GM23338 (cell line): ENCODE results near the gene DLG5. TPM values are rescaled to one million over a fixed set of nuclear protein-coding genes. Genes with fewer than 3 reads are reported as not detected.

ENCODE experiments used
- ATAC-seq: fragments of 200-7000 bp; cut with Tn5 transposase; 3 replicates; pipeline ENCODE4 v1.9.1; 2020
- DNase-seq: peaks from one replicate; pipeline ENCODE4 v3.0.0-alpha.2; 2015; ENCODE audit warnings: low spot score
- H2AFZ ChIP-seq: fragments of 200-600 bp; sonication (generic); 2 replicates; pipeline ENCODE4 v1.8.0; 2016; ENCODE audit warnings: antibody characterized with exemption, mild to moderate bottlenecking, moderate library complexity
- H3F3A ChIP-seq: fragments of 200-600 bp; sonication (generic); replicated peaks from 2 replicates; pipeline ENCODE4 v1.8.0; 2017; ENCODE audit warnings: antibody characterized with exemption, mixed run types, low read depth
- H3K27ac ChIP-seq: fragments of 200-600 bp; sonication (generic); 2 replicates; pipeline ENCODE4 v1.6.1; 2016; ENCODE audit warnings: low read depth
- H3K27me3 ChIP-seq: fragments of 200-600 bp; sonication (generic); 2 replicates; pipeline ENCODE4 v1.8.0; 2016; ENCODE audit warnings: mild to moderate bottlenecking, mixed run types, moderate library complexity; ENCODE audit not compliant: insufficient read depth
- H3K36me3 ChIP-seq: fragments of 200-600 bp; sonication (generic); 2 replicates; pipeline ENCODE4 v1.8.0; 2016; ENCODE audit warnings: mild to moderate bottlenecking; ENCODE audit not compliant: insufficient read depth
- H3K4me1 ChIP-seq: fragments of 200-600 bp; sonication (generic); 2 replicates; pipeline ENCODE4 v1.8.0; 2016; ENCODE audit warnings: mild to moderate bottlenecking, moderate library complexity; ENCODE audit not compliant: insufficient read depth
- H3K4me2 ChIP-seq: fragments of 200-600 bp; sonication (generic); 2 replicates; pipeline ENCODE4 v1.7.1; 2017; ENCODE audit warnings: mixed run types
- H3K4me3 ChIP-seq: fragments of 200-600 bp; sonication (generic); 2 replicates; pipeline ENCODE4 v1.6.1; 2016; ENCODE audit warnings: mixed run types
- H3K79me2 ChIP-seq: fragments of 200-600 bp; sonication (generic); replicated peaks from 2 replicates; pipeline ENCODE4 v1.8.0; 2017; ENCODE audit warnings: mild to moderate bottlenecking; ENCODE audit not compliant: insufficient read depth
- H3K9me2 ChIP-seq: fragments of 200-600 bp; sonication (generic); 2 replicates; pipeline ENCODE4 v1.8.0; 2017; ENCODE audit not compliant: insufficient read depth
- H4K20me1 ChIP-seq: fragments of 200-600 bp; sonication (generic); replicated peaks from 2 replicates; pipeline ENCODE4 v1.8.0; 2017; ENCODE audit warnings: mild to moderate bottlenecking; ENCODE audit not compliant: insufficient read depth
- H3K27ac Mint-ChIP-seq: 2 replicates; pipeline ENCODE4 v1.8.0; 2020; ENCODE audit warnings: inconsistent platforms, mild to moderate bottlenecking, moderate library complexity, mixed read lengths
- H3K27me3 Mint-ChIP-seq: 3 replicates; pipeline ENCODE4 v1.8.0; 2022; ENCODE audit warnings: low read depth, mild to moderate bottlenecking, moderate library complexity, mixed read lengths, inconsistent platforms; ENCODE audit not compliant: insufficient read depth, poor library complexity
- H3K36me3 Mint-ChIP-seq: 3 replicates; pipeline ENCODE4 v1.8.0; 2021; ENCODE audit warnings: low read depth, mild to moderate bottlenecking, inconsistent platforms, moderate library complexity, mixed read lengths
- H3K4me1 Mint-ChIP-seq: 3 replicates; pipeline ENCODE4 v1.8.0; 2020; ENCODE audit warnings: mild to moderate bottlenecking, inconsistent platforms, mixed read lengths
- H3K4me3 Mint-ChIP-seq: 3 replicates; pipeline ENCODE4 v1.8.0; 2021; ENCODE audit warnings: moderate library complexity, mild to moderate bottlenecking, inconsistent platforms, mixed read lengths
- H3K9me3 Mint-ChIP-seq: 3 replicates; pipeline ENCODE4 v1.8.0; 2020; ENCODE audit warnings: moderate library complexity, mild to moderate bottlenecking, inconsistent platforms, mixed read lengths
- CREB1 ChIP-seq: fragments of 250-450 bp; sonication (Bioruptor Pico); IDR thresholded peaks from 2 replicates; pipeline ENCODE4 v1.5.0; 2020; ENCODE audit warnings: low read depth, mild to moderate bottlenecking, moderate library complexity
- CTCF ChIP-seq, 2 experiments: fragments of 200-600 bp in 1 of 2; sonication (generic) in 1 of 2; conservative IDR thresholded peaks; 2 replicates each; pipeline versions ENCODE4 v1.5.1 to v1.6.1; 2016 to 2017; ENCODE audit warnings: antibody characterized with exemption in 2 of 2, low read depth in 2 of 2, mild to moderate bottlenecking in 2 of 2, moderate library complexity in 1 of 2
- ETS1 ChIP-seq: IDR thresholded peaks from 2 replicates; pipeline ENCODE4 v1.6.1; 2016; ENCODE audit warnings: antibody characterized with exemption
- EZH2 ChIP-seq: fragments of 200-600 bp; sonication (generic); IDR thresholded peaks from one replicate; pipeline ENCODE4 v1.8.0; 2017; ENCODE audit warnings: antibody characterized with exemption, mild to moderate bottlenecking, low read depth; ENCODE audit not compliant: unreplicated experiment
- EZH2phosphoT487 ChIP-seq: fragments of 200-600 bp; sonication (generic); IDR thresholded peaks from one replicate; pipeline ENCODE4 v1.8.1; 2018; ENCODE audit warnings: antibody characterized with exemption; ENCODE audit not compliant: unreplicated experiment
- JUNB ChIP-seq: IDR thresholded peaks from one replicate; pipeline ENCODE4 v1.6.1; 2016; ENCODE audit warnings: antibody characterized with exemption; ENCODE audit not compliant: unreplicated experiment
- NANOG ChIP-seq: IDR thresholded peaks from 2 replicates; pipeline ENCODE4 v1.6.1; 2016; ENCODE audit warnings: antibody characterized with exemption, borderline replicate concordance
- POLR2AphosphoS5 ChIP-seq: IDR thresholded peaks from 2 replicates; pipeline ENCODE4 v1.6.1; 2016; ENCODE audit warnings: antibody characterized with exemption, low read depth
- REST ChIP-seq: IDR thresholded peaks from one replicate; pipeline ENCODE4 v1.6.1; 2018; ENCODE audit warnings: antibody characterized with exemption; ENCODE audit not compliant: unreplicated experiment
- STAT1 ChIP-seq: IDR thresholded peaks from one replicate; pipeline ENCODE4 v1.6.1; 2016; ENCODE audit warnings: antibody characterized with exemption; ENCODE audit not compliant: unreplicated experiment
- ZNF114 ChIP-seq: fragments of 250-450 bp; sonication (Bioruptor Pico); IDR thresholded peaks from 2 replicates; pipeline ENCODE4 v1.5.0; 2020; ENCODE audit warnings: mild to moderate bottlenecking, moderate library complexity
- ZNF331 ChIP-seq: fragments of 250-450 bp; sonication (Bioruptor Pico); IDR thresholded peaks from 2 replicates; pipeline ENCODE4 v1.5.0; 2020; ENCODE audit warnings: low read depth, mild to moderate bottlenecking, moderate library complexity
- ZNF462 ChIP-seq: fragments of 250-450 bp; sonication (Bioruptor Pico); IDR thresholded peaks from 2 replicates; pipeline ENCODE4 v1.5.0; 2020; ENCODE audit warnings: mild to moderate bottlenecking, moderate library complexity
- polyA plus RNA-seq: library from polyadenylated mRNA; unstranded; fragments of >200 nt; fragmentation: Nextera tagmentation; extraction: Ambion mirVana; gene quantifications from 2 replicates; pipeline ENCODE4 v1.2.1, GENCODE V29; 2016
- total RNA-seq: library from RNA; depleted of rRNA; stranded (reverse); fragments of >200 nt; shearing (Covaris generic); gene quantifications from 2 replicates; pipeline ENCODE4 v1.2.3, GENCODE V29; 2014

DLG5 gene
- total and polyA plus RNA-seq, 2 experiments from 2014 or later, result 7.4 to 66.6 TPM

- Histone ChIP-seq H3K27ac (0 out of 2 replicates have a peak overlapping the region, but pooled peaks have one; percentile 39), H3K4me2 (no peak overlapping the region), H3K79me2 (peaks cover 100% of the 10 kb centered on the region), H3K36me3 (no peaks in the 10 kb centered on the region), H2AFZ (no peak overlapping the region), H3F3A (0 out of 2 replicates have a peak, but pooled peaks cover 3% of the 10 kb centered on the region), H3K27me3 (no peaks in the 10 kb centered on the region), H4K20me1 (peaks cover 29% of the 10 kb centered on the region), H3K9me2 (no peaks in the 10 kb centered on the region), H3K4me3 (no peak overlapping the region), H3K4me1 (peaks cover 18% of the 10 kb centered on the region)
- peaks cover 9% of the 10 kb centered on the region for H3K27me3 Mint-ChIP-seq
- peaks cover 33% of the 10 kb centered on the region for H3K4me1 Mint-ChIP-seq
- TF ChIP-seq REST (no peak), JUNB (no peak), NANOG (no peak), ZNF462 (CRISPR knock-in tag) (no peak), ETS1 (no peak), STAT1 (no peak), CTCF (conservative IDR thresholded peaks at IDR 0.05; ENCODE audit: low read depth in 2 of 2) (no peak), CREB1 (CRISPR knock-in tag) (no peak), EZH2 (no peak), EZH2phosphoT487 (no peak), ZNF114 (CRISPR knock-in tag) (no peak), POLR2AphosphoS5 (no peak), ZNF331 (no peak)
- no peak overlapping the region for H3K27ac Mint-ChIP-seq
- no peaks in the 10 kb centered on the region for H3K36me3 Mint-ChIP-seq
- ATAC-seq, result no peak
- no peak for DNase-seq
- H3K4me3 Mint-ChIP-seq, result no peak overlapping the region
- H3K9me3 Mint-ChIP-seq, result no peaks in the 10 kb centered on the region
Measured at GRCh38 chr10:77911535-77912123, 14.9 kb downstream of the DLG5 start.
